GM12891 (cell line): Measurements from ENCODE around the gene ACVRL1.

Experiments
- POLR2A ChIP-seq: IDR thresholded peaks from 2 replicates; pipeline ENCODE4 v1.6.1; 2011; ENCODE audit warnings: low read depth, low read length, control low read depth
- POLR2AphosphoS5 ChIP-seq: IDR thresholded peaks from 2 replicates; pipeline ENCODE4 v1.6.1; 2011; ENCODE audit warnings: low read depth, low read length, control low read depth

DNA sequence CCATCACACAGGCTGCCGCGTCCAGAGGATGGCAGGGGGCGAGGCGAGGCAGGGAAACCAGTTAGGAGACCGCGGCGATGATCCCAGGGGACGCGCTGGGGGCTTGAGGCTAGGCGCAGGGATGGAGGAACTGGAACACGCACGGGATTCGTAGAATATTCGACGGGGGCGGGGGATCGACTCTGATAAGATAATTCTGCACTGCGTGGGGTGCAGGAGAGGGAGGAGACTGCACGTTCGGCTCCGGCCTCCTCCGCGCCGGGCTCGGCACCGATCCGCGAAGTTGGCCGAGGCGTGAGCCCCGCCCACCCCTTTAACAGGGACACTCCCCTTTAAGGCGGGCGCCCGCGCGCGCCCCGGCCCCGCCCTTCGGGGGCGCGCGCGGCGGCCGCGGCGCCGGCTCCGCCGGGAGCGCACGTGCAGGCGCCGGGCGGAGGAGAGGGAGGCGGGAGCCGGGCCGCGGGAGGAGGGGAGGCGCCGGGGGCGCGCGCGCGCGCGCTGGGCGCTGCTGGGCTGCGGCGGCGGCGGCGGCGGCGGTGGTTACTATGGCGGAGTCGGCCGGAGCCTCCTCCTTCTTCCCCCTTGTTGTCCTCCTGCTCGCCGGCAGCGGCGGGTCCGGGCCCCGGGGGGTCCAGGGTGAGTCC is 44.0 kb downstream of the ACVRL1 start, which contains the start of gene ACVR1B:
- no peak for TF ChIP-seq POLR2A
- TF ChIP-seq POLR2AphosphoS5, result no peak
